OCI-LY1 (cell line): Measurements from ENCODE around the gene EGR4.
A peak's percentile ranks its signal among the peaks of the same experiment; 100 is the strongest.

Experiments used
- H2AFZ ChIP-seq: fragments of 200-600 bp; sonication (generic), shearing (Covaris generic); 2 replicates; pipeline ENCODE4 v1.6.0; 2014; ENCODE audit warnings: antibody characterized with exemption, mild to moderate bottlenecking, low read length
- H3F3A ChIP-seq: fragments of 200-600 bp; sonication (generic), shearing (Covaris generic); 2 replicates; pipeline ENCODE4 v1.6.0; 2014; ENCODE audit warnings: mild to moderate bottlenecking, antibody characterized with exemption, low read length, moderate library complexity; ENCODE audit not compliant: insufficient read depth
- H3K27ac ChIP-seq: fragments of 200-600 bp; sonication (generic); 2 replicates; pipeline ENCODE4 v1.5.1; 2014; ENCODE audit warnings: low read length, mixed run types, mild to moderate bottlenecking, low read depth; ENCODE audit not compliant: poor library complexity, severe bottlenecking
- H3K27me3 ChIP-seq: fragments of 200-600 bp; sonication (generic); 2 replicates; pipeline ENCODE4 v1.6.0; 2014; ENCODE audit warnings: antibody characterized with exemption, mild to moderate bottlenecking, low read length, moderate library complexity; ENCODE audit not compliant: insufficient read depth
- H3K36me3 ChIP-seq: fragments of 200-600 bp; sonication (generic); 2 replicates; pipeline ENCODE4 v1.6.1; 2014; ENCODE audit warnings: mild to moderate bottlenecking, antibody characterized with exemption, low read length, moderate library complexity, mixed read lengths; ENCODE audit not compliant: insufficient read depth
- H3K4me1 ChIP-seq: fragments of 200-600 bp; sonication (generic); 2 replicates; pipeline ENCODE4 v1.5.1; 2014; ENCODE audit warnings: mild to moderate bottlenecking, low read length, moderate library complexity; ENCODE audit not compliant: insufficient read depth, severe bottlenecking
- H3K4me2 ChIP-seq: fragments of 200-600 bp; sonication (generic), shearing (Covaris generic); 2 replicates; pipeline ENCODE4 v1.6.1; 2014; ENCODE audit warnings: low read length
- H3K4me3 ChIP-seq: fragments of 200-600 bp; sonication (generic); 2 replicates; pipeline ENCODE4 v1.5.1; 2014; ENCODE audit warnings: low read length, low read depth, mild to moderate bottlenecking, mixed read lengths; ENCODE audit not compliant: poor library complexity, severe bottlenecking
- H3K79me2 ChIP-seq: fragments of 200-600 bp; shearing (Covaris generic); 2 replicates; pipeline ENCODE4 v1.6.1; 2016; ENCODE audit warnings: mixed run types, low read length, mixed read lengths; ENCODE audit not compliant: insufficient read depth
- H3K9ac ChIP-seq: fragments of 200-600 bp; sonication (generic), shearing (Covaris generic); 2 replicates; pipeline ENCODE4 v1.6.1; 2014; ENCODE audit warnings: mild to moderate bottlenecking, low read length, mixed read lengths
- H3K9me2 ChIP-seq: fragments of 200-600 bp; sonication (generic), shearing (Covaris generic); 2 replicates; pipeline ENCODE4 v1.6.1; 2014; ENCODE audit warnings: low read depth, mild to moderate bottlenecking, low read length, mixed read lengths
- H3K9me3 ChIP-seq: fragments of 200-600 bp; shearing (Covaris generic); 2 replicates; pipeline ENCODE4 v1.6.1; 2014; ENCODE audit warnings: low read length, mixed read lengths
- H4K20me1 ChIP-seq: fragments of 200-600 bp; sonication (generic), shearing (Covaris generic); 2 replicates; pipeline ENCODE4 v1.6.0; 2016; ENCODE audit warnings: mild to moderate bottlenecking, low read length; ENCODE audit not compliant: insufficient read depth
- EZH2 ChIP-seq: fragments of 200-600 bp; sonication (generic), shearing (Covaris generic); IDR thresholded peaks from 2 replicates; pipeline ENCODE4 v1.8.0; 2017; ENCODE audit warnings: borderline replicate concordance, mixed run types, mild to moderate bottlenecking, antibody characterized with exemption, low read length, moderate library complexity, mixed read lengths
- TF ChIP-seq, protein P1 (sequence below): fragments of 200-600 bp; sonication (generic), shearing (Covaris generic); IDR thresholded peaks from 2 replicates; pipeline ENCODE4 v1.5.1; 2017; ENCODE audit warnings: mild to moderate bottlenecking, antibody characterized with exemption, low read length, moderate library complexity, mixed read lengths

Gene EGR4

DNA sequence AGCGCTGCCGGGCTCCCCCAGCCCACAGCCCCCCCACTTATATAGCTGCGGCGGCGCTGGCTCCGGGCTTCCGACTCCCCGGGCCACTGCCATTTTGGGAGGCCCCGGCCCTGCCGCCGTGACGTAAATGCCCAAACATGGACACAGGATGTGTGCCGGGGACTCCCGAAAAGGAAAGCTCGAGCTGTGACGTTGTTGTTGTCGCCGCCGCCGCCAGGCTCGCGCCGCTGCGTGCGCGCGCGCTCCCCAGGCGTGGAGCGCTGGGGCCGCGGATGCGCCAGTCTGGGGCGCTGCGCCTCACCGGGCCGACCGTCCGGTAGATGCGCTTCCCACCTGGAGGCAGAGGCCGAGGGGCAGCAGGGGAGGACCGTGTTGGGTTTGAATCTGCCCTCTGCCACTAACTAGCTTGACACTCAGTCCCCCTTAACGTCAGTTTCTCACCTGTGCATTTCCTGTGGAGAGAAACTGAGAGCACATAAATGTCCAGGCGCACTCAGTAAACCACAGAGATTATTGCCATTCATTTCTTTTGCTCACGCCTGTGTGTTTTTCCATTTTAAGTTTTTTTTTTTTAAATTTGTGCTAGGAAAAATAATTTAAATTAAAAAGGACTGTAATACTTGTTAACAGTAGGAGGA is at the start of gene EGR4:
Gene EGR4 (minus strand): TSS at position 15 of the 638 bp plus-strand sequence. CDS start 231 bp downstream, outside the sequence.
- Histone ChIP-seq H3K4me2 (peak within 1 kb of the TSS; percentile 61), H3K27me3 (peaks cover 5% of the 10 kb centered on the region; the same call in 1 of the 2 replicates), H3K36me3 (no peaks in the 10 kb centered on the region), H3K27ac (no peak within 1 kb of the TSS), H3K79me2 (no peaks in the 10 kb centered on the region), H3F3A (no peaks in the 10 kb centered on the region), H3K4me1 (peaks cover 6% of the 10 kb centered on the region), H3K9me3 (no peaks in the 10 kb centered on the region), H4K20me1 (no peaks in the 10 kb centered on the region), H3K9ac (no peak within 1 kb of the TSS), H3K9me2 (no peaks in the 10 kb centered on the region), H3K4me3 (peak within 1 kb of the TSS; percentile 51), H2AFZ (no peak within 1 kb of the TSS)
- TF ChIP-seq, protein P1, sequence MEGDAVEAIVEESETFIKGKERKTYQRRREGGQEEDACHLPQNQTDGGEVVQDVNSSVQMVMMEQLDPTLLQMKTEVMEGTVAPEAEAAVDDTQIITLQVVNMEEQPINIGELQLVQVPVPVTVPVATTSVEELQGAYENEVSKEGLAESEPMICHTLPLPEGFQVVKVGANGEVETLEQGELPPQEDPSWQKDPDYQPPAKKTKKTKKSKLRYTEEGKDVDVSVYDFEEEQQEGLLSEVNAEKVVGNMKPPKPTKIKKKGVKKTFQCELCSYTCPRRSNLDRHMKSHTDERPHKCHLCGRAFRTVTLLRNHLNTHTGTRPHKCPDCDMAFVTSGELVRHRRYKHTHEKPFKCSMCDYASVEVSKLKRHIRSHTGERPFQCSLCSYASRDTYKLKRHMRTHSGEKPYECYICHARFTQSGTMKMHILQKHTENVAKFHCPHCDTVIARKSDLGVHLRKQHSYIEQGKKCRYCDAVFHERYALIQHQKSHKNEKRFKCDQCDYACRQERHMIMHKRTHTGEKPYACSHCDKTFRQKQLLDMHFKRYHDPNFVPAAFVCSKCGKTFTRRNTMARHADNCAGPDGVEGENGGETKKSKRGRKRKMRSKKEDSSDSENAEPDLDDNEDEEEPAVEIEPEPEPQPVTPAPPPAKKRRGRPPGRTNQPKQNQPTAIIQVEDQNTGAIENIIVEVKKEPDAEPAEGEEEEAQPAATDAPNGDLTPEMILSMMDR, result no peak
- no peak for TF ChIP-seq EZH2

- no peak overlapping the region for H2AFZ ChIP-seq
- no peaks in the 10 kb centered on the region for H3K79me2 ChIP-seq
- no peak overlapping the region for H3K27ac ChIP-seq
- no peaks in the 10 kb centered on the region for H3K9me3 ChIP-seq
- no peak for TF ChIP-seq EZH2
- TF ChIP-seq, protein P1, result no peak
- no peaks in the 10 kb centered on the region for H3F3A ChIP-seq
- H3K4me1 ChIP-seq, result no peaks in the 10 kb centered on the region
- H4K20me1 ChIP-seq, result no peaks in the 10 kb centered on the region
- H3K4me2 ChIP-seq, result no peak overlapping the region
- H3K36me3 ChIP-seq, result no peaks in the 10 kb centered on the region
- no peak overlapping the region for H3K9ac ChIP-seq
- no peaks in the 10 kb centered on the region; the same call in 1 of the 2 replicates for H3K9me2 ChIP-seq
- no peaks in the 10 kb centered on the region for H3K27me3 ChIP-seq
- no peak overlapping the region for H3K4me3 ChIP-seq
Measured at GRCh38 chr2:73341039-73341438, 47.7 kb upstream of the EGR4 start.

GRCh38 chr2:73339201-73339600 is 45.9 kb upstream of the EGR4 start:
- Histone ChIP-seq H3K9me3 (no peaks in the 10 kb centered on the region), H3F3A (no peaks in the 10 kb centered on the region), H2AFZ (no peak overlapping the region), H3K27me3 (no peaks in the 10 kb centered on the region), H4K20me1 (no peaks in the 10 kb centered on the region), H3K4me3 (no peak overlapping the region), H3K4me2 (no peak overlapping the region), H3K36me3 (no peaks in the 10 kb centered on the region), H3K4me1 (no peaks in the 10 kb centered on the region), H3K79me2 (no peaks in the 10 kb centered on the region), H3K9me2 (no peaks in the 10 kb centered on the region; the same call in 1 of the 2 replicates), H3K27ac (no peak overlapping the region), H3K9ac (no peak overlapping the region)
- no peak for TF ChIP-seq EZH2
- TF ChIP-seq, protein P1, result no peak
